HepG2 (cell line): ENCODE results near the gene AGPAT2. TPM values are rescaled to one million over a fixed set of nuclear protein-coding genes. Genes with fewer than 3 reads are reported as not detected.

Experiments used
- AKAP8 ChIP-seq: sonication (generic); formaldehyde crosslinking; IDR thresholded peaks from 2 replicates; pipeline ENCODE4 v1.5.1; 2020; ENCODE audit warnings: mild to moderate bottlenecking, missing genetic modification reagents
- ASH2L ChIP-seq: fragments of 300-600, 200-600 bp; sonication (generic); IDR thresholded peaks from 2 replicates; pipeline ENCODE4 v1.7.0; 2017; ENCODE audit warnings: low read depth, mild to moderate bottlenecking, moderate library complexity, mixed read lengths, low read length; ENCODE audit not compliant: insufficient read length
- CEBPB ChIP-seq: IDR thresholded peaks from 2 replicates; pipeline ENCODE4 v1.6.1; 2011; ENCODE audit warnings: low read depth, low read length, improper control_type of control experiment, borderline replicate concordance
- CHD4 ChIP-seq: fragments of 200-600 bp; sonication (generic); IDR thresholded peaks from 2 replicates; pipeline ENCODE4 v1.7.0; 2017; ENCODE audit warnings: mild to moderate bottlenecking, low read length, borderline replicate concordance
- FOXK2 ChIP-seq: fragments of 450-650 bp; IDR thresholded peaks from 2 replicates; pipeline ENCODE4 v1.6.1; 2016
- HDAC2 ChIP-seq: sonication (generic); formaldehyde crosslinking; IDR thresholded peaks from 2 replicates; pipeline ENCODE4 v1.4.0; 2020; ENCODE audit warnings: missing genetic modification reagents
- MAFF ChIP-seq: IDR thresholded peaks from 2 replicates; pipeline ENCODE4 v1.6.1; 2011; ENCODE audit warnings: low read depth, low read length, improper control_type of control experiment
- TBX2 ChIP-seq: sonication (generic); formaldehyde crosslinking; IDR thresholded peaks from 2 replicates; pipeline ENCODE4 v1.5.0; 2020; ENCODE audit warnings: missing genetic modification reagents, mild to moderate bottlenecking, borderline replicate concordance
- ZC3H4 ChIP-seq: sonication (generic); formaldehyde crosslinking; IDR thresholded peaks from 2 replicates; pipeline ENCODE4 v1.4.0; 2020; ENCODE audit warnings: missing genetic modification reagents, borderline replicate concordance
- ZNF101 ChIP-seq: sonication (generic); formaldehyde crosslinking; IDR thresholded peaks from 2 replicates; pipeline ENCODE4 v1.4.0; 2020; ENCODE audit warnings: mild to moderate bottlenecking, low read depth, missing genetic modification reagents, borderline replicate concordance
- ZNF12 ChIP-seq: sonication (generic); formaldehyde crosslinking; IDR thresholded peaks from 2 replicates; pipeline ENCODE4 v1.5.0; 2020; ENCODE audit warnings: missing genetic modification reagents
- ZNF292 ChIP-seq: sonication (generic); formaldehyde crosslinking; IDR thresholded peaks from 2 replicates; pipeline ENCODE4 v1.8.1; 2022; ENCODE audit warnings: mild to moderate bottlenecking, low read depth, missing genetic modification reagents, borderline replicate concordance
- ZNF44 ChIP-seq: sonication (generic); formaldehyde crosslinking; IDR thresholded peaks from 2 replicates; pipeline ENCODE4 v1.5.1; 2020; ENCODE audit warnings: mild to moderate bottlenecking, missing genetic modification reagents
- ZNF530 ChIP-seq: sonication (generic); formaldehyde crosslinking; IDR thresholded peaks from 2 replicates; pipeline ENCODE4 v1.5.0; 2020; ENCODE audit warnings: low read depth, mild to moderate bottlenecking, missing genetic modification reagents
- ZNF644 ChIP-seq: IDR thresholded peaks from 2 replicates; pipeline ENCODE4 v1.6.1; 2016; ENCODE audit warnings: low read depth
- ZNF674 ChIP-seq: sonication (generic); formaldehyde crosslinking; IDR thresholded peaks from 2 replicates; pipeline ENCODE4 v1.5.0; 2020; ENCODE audit warnings: low read depth, mild to moderate bottlenecking, missing genetic modification reagents
- ZNF878 ChIP-seq: sonication (generic); formaldehyde crosslinking; IDR thresholded peaks from 2 replicates; pipeline ENCODE4 v1.8.1; 2023; ENCODE audit warnings: mild to moderate bottlenecking, missing genetic modification reagents, moderate library complexity
- polyA plus RNA-seq, 8 experiments: library from polyadenylated mRNA; depleted of rRNA in 3 of 8; stranded (reverse) in 7 of 8; unstranded in 1 of 8; fragments of >200 nt; fragmentation: Illumina TruSeq in 4 of 8; extraction: Trizol in 4 of 8; gene quantifications; 2 replicates each; pipeline versions ENCODE4 v1.2.1 to v1.2.3, GENCODE V29; 2011 to 2016; ENCODE audit warnings: low read depth in 4 of 8, missing spikeins in 1 of 8, mixed read lengths in 1 of 8; ENCODE audit not compliant: insufficient read depth in 1 of 8
- total RNA-seq, 5 experiments: library from RNA; depleted of rRNA; stranded (reverse); fragments of >200 nt; fragmentation: Illumina TruSeq; extraction: Trizol; gene quantifications; 2 replicates each; pipeline ENCODE4 v1.2.3, GENCODE V29; 2016; ENCODE audit warnings: low read depth in 1 of 5
- TF ChIP-seq, protein P1 (sequence below), 2 experiments: fragments of 450-650 bp in 1 of 2; sonication (generic) in 1 of 2; formaldehyde crosslinking; IDR thresholded peaks; 2 replicates each; pipeline versions ENCODE4 v1.5.0 to v1.8.0; 2020 to 2022; ENCODE audit warnings: mild to moderate bottlenecking in 1 of 2, missing genetic modification reagents in 1 of 2
- TF ChIP-seq, protein P2 (sequence below): sonication (generic); formaldehyde crosslinking; IDR thresholded peaks from 2 replicates; pipeline ENCODE4 v1.5.0; 2020; ENCODE audit warnings: mild to moderate bottlenecking, missing genetic modification reagents
- TF ChIP-seq, protein P3 (sequence below): IDR thresholded peaks from 2 replicates; pipeline ENCODE4 v1.6.1; 2018; ENCODE audit warnings: missing genetic modification reagents, mild to moderate bottlenecking, missing compliant biosample characterization
- TF ChIP-seq, protein P4 (sequence below): sonication (generic); formaldehyde crosslinking; IDR thresholded peaks from 2 replicates; pipeline ENCODE4 v1.9.0; 2021; ENCODE audit warnings: missing genetic modification reagents, mild to moderate bottlenecking, borderline replicate concordance
- TF ChIP-seq, protein P5 (sequence below): IDR thresholded peaks from 2 replicates; pipeline ENCODE4 v1.6.1; 2016; ENCODE audit warnings: mild to moderate bottlenecking

Gene AGPAT2
- total and polyA plus RNA-seq, 2 of the 13 experiments (the other 11 are each of a cell fraction or from before 2014, with no cell fraction given), result 3.9 to 25.8 TPM

DNA sequence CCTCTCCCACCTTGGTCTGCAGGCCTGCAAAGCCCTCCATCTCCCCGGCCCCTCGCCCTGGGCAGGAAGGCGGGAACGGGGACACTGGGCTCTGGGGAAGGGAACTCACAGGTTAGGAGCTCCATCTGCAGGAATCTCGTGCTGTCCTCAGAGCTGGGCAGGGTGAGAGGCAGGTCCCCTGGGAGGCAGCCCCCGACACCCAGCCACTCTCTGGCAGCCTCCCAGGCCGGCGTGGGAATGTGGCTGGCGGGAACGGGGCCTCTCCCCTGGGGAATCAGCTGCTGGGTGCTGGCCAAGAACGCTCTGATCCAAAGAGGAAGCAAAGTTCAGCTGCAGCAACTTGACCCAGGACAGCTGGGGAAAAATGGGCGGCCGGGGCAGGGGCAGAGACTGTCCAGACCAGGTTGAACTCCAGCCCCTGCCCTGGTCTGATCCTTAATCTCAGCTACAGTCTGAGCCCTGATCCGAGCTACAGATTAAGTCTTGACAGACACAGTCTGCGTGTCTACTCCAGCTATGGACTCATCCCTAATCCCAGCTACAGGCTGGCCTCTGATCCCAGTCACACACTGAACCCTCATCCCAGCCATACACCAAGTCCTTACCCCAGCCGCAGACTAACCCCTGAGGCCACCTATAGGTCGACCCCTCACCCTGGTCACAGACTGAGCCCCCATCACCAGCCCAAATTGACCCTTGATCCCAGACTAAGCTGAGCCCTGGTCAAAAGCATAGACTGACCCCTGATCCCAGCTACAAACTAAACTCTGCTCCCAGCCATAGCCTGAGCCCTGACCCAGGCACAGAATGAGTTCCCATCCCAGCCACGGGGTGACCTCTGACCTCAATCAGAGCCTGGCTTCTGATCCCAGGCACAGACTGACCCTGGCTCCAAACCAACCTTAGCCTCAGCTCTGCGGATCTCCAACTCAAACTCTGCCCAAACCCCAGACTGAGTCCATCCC lies 61.9 kb downstream of the AGPAT2 start (continued):
- TF ChIP-seq, protein P1, sequence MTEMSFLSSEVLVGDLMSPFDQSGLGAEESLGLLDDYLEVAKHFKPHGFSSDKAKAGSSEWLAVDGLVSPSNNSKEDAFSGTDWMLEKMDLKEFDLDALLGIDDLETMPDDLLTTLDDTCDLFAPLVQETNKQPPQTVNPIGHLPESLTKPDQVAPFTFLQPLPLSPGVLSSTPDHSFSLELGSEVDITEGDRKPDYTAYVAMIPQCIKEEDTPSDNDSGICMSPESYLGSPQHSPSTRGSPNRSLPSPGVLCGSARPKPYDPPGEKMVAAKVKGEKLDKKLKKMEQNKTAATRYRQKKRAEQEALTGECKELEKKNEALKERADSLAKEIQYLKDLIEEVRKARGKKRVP (CRISPR knock-in tag; IDR thresholded peaks at IDR 0.05), result no peak
- TF ChIP-seq CHD4, result no peak
- TF ChIP-seq ZNF674 (CRISPR knock-in tag), result no peak
- TF ChIP-seq MAFF, result no peak
- no peak for TF ChIP-seq ASH2L
- TF ChIP-seq, protein P2, sequence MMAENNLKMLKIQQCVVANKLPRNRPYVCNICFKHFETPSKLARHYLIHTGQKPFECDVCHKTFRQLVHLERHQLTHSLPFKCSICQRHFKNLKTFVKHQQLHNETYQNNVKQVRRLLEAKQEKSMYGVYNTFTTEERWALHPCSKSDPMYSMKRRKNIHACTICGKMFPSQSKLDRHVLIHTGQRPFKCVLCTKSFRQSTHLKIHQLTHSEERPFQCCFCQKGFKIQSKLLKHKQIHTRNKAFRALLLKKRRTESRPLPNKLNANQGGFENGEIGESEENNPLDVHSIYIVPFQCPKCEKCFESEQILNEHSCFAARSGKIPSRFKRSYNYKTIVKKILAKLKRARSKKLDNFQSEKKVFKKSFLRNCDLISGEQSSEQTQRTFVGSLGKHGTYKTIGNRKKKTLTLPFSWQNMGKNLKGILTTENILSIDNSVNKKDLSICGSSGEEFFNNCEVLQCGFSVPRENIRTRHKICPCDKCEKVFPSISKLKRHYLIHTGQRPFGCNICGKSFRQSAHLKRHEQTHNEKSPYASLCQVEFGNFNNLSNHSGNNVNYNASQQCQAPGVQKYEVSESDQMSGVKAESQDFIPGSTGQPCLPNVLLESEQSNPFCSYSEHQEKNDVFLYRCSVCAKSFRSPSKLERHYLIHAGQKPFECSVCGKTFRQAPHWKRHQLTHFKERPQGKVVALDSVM (CRISPR knock-in tag), result 0 out of 2 replicates have a peak, but pooled peaks have one; percentile 15
- peak; percentile 72 for TF ChIP-seq TBX2 (CRISPR knock-in tag)
- no peak for TF ChIP-seq ZNF644
- peak; percentile 71; the same call in 1 of the 2 replicates for TF ChIP-seq ZNF12 (CRISPR knock-in tag)
- TF ChIP-seq, protein P3, sequence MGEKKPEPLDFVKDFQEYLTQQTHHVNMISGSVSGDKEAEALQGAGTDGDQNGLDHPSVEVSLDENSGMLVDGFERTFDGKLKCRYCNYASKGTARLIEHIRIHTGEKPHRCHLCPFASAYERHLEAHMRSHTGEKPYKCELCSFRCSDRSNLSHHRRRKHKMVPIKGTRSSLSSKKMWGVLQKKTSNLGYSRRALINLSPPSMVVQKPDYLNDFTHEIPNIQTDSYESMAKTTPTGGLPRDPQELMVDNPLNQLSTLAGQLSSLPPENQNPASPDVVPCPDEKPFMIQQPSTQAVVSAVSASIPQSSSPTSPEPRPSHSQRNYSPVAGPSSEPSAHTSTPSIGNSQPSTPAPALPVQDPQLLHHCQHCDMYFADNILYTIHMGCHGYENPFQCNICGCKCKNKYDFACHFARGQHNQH (CRISPR knock-in tag), result peak; percentile 63; the same call in 1 of the 2 replicates
- TF ChIP-seq AKAP8, result no peak
- TF ChIP-seq HDAC2 (CRISPR knock-in tag), result peak; percentile 33
- TF ChIP-seq ZNF44 (CRISPR knock-in tag), result no peak
- 0 out of 2 replicates have a peak, but pooled peaks have one; percentile 59 for TF ChIP-seq ZNF292 (CRISPR knock-in tag)
- TF ChIP-seq ZC3H4 (CRISPR knock-in tag), result no peak
- TF ChIP-seq ZNF530, result no peak
- TF ChIP-seq, protein P4, sequence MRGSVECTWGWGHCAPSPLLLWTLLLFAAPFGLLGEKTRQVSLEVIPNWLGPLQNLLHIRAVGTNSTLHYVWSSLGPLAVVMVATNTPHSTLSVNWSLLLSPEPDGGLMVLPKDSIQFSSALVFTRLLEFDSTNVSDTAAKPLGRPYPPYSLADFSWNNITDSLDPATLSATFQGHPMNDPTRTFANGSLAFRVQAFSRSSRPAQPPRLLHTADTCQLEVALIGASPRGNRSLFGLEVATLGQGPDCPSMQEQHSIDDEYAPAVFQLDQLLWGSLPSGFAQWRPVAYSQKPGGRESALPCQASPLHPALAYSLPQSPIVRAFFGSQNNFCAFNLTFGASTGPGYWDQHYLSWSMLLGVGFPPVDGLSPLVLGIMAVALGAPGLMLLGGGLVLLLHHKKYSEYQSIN, result no peak
- no peak for TF ChIP-seq FOXK2
- no peak for TF ChIP-seq ZNF101 (CRISPR knock-in tag)
- TF ChIP-seq, protein P5, sequence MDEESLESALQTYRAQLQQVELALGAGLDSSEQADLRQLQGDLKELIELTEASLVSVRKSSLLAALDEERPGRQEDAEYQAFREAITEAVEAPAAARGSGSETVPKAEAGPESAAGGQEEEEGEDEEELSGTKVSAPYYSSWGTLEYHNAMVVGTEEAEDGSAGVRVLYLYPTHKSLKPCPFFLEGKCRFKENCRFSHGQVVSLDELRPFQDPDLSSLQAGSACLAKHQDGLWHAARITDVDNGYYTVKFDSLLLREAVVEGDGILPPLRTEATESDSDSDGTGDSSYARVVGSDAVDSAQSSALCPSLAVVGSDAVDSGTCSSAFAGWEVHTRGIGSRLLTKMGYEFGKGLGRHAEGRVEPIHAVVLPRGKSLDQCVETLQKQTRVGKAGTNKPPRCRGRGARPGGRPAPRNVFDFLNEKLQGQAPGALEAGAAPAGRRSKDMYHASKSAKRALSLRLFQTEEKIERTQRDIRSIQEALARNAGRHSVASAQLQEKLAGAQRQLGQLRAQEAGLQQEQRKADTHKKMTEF (CRISPR knock-in tag), result peak; percentile 59; the same call in 1 of the 2 replicates
- TF ChIP-seq CEBPB, result no peak
- TF ChIP-seq ZNF878, result no peak
